GM04504 (cell line): Measurements from ENCODE around the gene SLC11A2.
"Not testable (repeated sequence)": the region's sequence is repeated elsewhere in the genome, so short reads cannot be mapped to it uniquely, and the experiment has no call there.

ENCODE experiments used
- DNase-seq: peaks from one replicate; pipeline ENCODE4 v3.0.0-alpha.2; 2012; ENCODE audit warnings: low read depth

SLC11A2 gene

GRCh38 chr12:51025338-51025835 lies 797 bp downstream of the SLC11A2 start:
- no peak for DNase-seq

DNA sequence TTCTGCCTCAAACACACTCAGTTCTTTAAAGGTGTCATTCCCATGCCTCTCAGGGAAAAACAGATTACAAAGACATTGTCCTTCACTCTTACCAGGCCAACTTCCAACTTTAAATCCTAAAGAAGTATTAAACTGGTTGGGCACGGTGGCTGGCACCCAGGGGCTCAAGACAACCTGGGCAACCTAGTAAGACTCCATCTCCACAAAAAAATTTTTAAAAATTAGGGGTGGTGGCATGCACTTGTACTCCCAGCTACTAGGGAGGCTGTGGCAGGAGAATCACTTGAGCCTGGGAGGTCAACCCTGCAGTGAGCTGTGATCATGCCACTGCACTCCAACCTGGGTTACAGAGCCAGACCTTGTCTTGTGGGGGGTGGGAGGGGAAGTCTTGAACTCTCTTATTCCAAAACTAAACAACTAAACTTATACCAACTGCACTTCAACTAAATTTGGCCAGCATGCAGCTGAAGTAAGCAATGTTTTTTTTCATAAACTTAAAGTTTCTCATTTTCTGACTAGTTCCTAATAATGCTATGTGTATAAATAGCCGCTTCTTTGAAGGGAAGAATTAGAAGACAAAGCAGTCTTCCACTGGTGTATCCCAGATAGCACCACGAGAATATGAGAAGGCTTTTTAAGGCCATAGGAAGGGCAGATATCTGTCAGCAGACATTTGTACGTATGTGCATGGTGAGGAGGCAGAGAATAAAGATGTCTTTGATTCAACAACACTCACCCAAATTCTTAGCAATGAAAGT lies 2.4 kb downstream of the SLC11A2 start:
- no peak for DNase-seq

DNA sequence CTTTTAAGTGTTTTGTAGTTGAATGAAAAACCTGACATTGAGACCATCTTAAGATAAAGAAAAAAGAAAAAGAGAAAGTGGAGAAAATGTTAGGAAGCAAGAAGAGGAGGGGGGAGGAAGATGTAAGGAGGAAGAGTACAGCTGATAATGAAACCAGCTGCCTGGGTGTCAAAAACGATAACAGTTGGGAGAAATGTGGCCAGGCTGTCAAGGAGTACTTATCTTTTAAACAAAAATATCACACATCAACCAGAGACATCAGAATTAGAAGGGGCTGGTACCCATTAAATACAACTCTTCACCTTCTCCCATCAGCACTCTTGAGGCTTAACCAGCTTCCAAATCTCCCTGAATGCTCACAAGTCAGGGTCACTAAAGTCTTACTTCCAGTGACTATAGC lies 4.5 kb downstream of the SLC11A2 start:
- no peak for DNase-seq

DNA sequence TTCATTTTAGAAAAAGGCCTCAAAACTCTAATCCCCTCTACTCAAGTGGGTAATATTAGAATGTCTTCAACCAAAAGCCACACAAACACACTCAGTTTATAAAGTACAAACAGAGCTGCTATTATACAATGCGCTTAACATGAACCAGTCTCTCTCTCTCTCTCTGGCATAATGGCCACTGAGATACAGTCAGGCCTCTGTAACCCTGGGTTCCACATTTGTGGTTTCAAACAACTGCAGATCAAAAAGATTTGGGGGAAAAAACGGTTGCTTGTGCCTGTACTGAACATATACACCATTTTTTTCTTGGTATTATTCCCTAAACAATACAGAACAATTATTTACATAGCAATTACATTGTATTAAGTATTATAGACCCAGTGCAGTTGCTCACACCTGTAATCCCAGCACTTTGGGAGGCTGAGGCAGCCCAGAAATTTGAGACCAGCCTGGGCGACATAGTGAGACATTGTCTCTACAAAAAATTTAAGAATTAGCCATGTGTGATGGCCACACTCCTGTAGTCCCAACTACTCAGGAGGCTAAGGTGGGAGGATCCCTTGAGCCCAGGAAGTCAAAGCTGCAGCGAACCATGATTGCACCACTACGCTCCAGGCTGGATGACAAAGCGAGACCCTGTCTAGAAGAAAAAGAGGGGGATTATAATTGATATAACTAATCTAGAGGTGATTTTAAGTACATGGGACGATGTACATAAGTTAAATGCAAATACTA lies 5.6 kb downstream of the SLC11A2 start:
- no peak for DNase-seq

DNA sequence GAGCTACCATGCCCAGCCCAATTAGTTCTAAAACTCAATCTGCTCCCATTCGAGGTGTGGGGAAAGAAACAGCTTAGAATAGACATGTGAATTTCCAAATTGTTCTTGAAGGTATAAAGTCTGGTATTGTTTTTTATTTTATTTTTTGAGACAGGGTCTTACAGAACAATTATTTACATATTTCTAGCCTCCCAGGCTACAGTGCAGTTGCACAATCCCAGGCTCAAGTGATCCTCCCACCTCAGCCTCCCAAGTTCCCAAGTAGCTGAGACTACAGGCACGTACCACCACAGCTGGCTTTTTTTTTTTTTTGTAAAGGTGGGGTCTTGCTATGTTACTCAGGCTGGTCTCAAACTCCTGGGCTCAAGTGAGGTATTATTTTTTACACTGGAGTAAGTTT lies 6.3 kb downstream of the SLC11A2 start:
- no peak for DNase-seq

DNA sequence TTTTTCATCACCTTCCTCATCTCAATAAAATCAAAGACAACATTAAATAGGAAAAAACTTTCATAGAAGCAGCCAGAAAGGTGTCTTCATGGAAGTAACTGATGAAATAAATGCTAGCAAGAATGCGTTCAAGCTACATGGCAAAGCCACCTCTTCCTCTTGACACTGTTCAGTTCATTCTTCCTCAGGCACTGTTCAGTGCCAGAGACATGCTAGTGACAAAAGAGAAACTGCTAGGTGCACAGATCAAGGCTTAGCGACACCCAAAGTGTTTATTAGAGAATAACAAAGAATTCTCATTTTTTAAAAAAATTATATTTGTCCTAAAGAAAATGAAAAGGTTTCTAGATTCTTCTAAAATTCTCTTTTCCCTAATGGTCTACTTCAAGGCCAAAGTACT lies 7.2 kb downstream of the SLC11A2 start:
- no peak for DNase-seq

GRCh38 chr12:51017452-51017851 lies 8.7 kb downstream of the SLC11A2 start:
- DNase-seq, result no peak

DNA sequence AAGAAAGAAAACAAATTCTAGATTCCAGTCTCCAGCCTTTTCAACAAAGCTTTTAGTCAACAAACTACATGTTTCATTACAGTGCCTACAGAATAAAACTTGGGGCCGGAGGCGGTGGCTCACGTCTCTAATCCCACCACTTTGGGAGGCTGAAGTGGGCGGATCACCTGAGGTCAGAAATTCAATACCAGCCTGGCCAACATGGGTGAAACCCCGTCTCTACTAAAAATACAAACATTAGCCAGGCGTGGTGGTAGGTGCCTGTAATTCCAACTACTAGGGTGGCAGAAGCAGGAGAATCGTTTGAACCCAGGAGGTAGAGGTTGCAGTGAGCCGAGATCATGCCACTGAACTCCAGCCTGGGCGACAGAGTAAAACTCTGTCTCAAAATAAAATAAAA lies 11.7 kb downstream of the SLC11A2 start:
- not testable (repeated sequence) for DNase-seq

DNA sequence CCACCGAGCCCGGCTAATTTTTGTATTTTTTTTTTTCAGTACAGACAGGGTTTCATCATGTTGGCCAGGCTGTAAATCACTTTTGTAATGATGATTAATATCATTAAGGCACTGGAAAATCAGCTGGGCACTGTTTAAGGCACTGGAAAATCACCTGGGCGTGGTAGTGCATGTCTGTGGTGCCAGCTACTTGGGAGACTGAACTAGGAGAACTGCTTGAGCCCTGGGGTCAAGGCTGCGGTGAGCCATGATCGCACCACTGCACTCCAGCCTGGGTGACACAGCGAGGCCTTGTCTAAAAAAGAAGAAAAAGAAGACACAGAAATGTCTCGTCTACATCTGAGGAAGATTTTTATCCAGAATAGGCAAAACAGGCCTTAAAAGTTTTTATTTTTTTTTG lies 12.7 kb downstream of the SLC11A2 start:
- no peak for DNase-seq

DNA sequence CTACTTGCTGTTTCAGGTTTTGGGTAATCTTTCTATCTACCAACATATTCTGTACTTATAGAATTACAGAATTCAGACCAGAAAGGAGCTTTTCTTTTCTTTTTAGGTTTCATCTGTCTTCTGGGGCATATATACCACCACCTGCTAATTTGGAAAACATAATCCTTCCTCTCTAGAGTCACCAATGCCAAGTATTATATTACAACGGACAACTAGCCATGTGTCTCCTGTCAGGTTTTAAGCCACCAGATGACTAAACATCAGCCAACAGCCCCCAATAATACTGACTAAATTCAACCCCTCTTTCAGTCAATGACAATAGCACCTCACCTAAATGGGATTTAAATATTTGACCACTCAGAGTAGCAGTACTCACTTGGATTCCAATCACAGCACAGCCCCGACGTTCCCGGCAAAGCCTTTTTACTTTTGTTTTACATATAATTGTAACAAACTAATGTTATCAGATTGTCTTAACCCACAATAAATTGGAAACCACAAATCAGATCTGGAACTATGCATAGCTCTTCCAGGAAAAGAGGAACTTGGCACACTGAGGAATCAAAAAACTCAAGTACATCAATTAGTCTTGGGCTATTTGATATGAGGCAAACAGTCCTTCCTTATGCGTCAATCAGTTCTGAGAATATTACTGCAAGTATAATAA lies 13.5 kb downstream of the SLC11A2 start:
- DNase-seq, result no peak

GRCh38 chr12:51011955-51012354 lies 14.2 kb downstream of the SLC11A2 start:
- DNase-seq, result no peak

DNA sequence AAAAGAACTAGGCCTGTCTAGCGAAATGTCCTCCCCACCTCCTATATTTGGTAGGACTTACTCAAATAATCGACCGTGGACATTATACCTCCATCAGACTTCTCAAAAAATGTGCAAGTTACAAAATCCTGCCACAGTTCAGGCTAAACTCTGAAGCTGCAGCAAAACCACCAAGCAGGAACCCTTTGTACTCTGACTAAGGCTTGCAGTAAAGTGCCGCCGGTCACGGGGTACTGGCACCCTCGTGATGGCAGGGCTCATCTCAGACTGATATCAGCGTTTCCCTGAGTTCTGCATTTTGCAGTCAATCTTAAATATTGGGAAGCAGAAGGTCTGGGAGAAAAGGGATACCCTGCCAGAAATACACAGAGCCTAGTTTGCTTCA lies 17.1 kb downstream of the SLC11A2 start:
- DNase-seq, result no peak

GRCh38 chr12:51008329-51009055 lies 17.7 kb downstream of the SLC11A2 start:
- no peak for DNase-seq

GRCh38 chr12:51005671-51006070 lies 20.5 kb downstream of the SLC11A2 start:
- no peak for DNase-seq

GRCh38 chr12:51005030-51005429 lies 21.2 kb downstream of the SLC11A2 start:
- no peak for DNase-seq

- no peak for DNase-seq
These were observed 21.7 kb downstream of the SLC11A2 start for GRCh38 chr12:51004504-51004903.

DNA sequence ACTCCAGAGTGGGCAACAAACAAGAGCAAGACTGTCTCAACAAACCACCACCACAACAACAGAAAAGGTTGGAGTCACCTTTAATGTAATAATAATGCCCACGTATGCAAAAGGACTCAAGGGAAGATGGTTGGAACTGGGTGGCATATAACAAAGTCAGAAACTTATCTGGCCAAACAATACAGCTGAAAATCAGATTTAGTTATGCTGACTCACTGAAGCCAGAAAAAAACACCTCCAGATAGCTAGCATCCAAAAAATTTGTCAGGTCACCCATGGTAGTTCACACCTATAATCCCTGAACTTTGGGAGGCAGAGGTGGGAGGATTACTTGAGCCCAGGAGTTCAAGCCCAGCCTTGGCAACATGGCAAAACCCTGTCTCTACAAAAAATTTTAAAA lies 24.4 kb downstream of the SLC11A2 start:
- DNase-seq, result no peak

DNA sequence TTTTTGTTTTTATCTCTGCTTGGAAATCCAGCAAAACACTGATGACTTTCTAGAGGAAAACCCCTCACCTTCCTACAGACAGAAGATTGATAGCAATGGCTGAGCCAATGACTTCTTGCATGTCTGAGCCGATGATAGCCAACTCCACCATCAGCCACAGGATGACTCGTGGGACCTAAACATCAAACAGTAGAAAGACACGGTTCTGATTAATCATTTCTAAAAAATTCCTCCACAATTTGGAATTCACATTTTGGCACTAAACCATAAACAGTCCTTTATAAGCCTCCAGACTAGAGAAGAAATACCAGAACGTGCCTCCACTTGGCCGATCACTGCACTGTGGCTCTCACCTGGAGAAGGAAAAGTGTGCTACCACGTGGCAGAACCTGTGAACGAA lies 25.9 kb downstream of the SLC11A2 start:
- DNase-seq, result no peak

GRCh38 chr12:50999093-50999492 lies 27.1 kb downstream of the SLC11A2 start:
- DNase-seq, result no peak

- no peak for DNase-seq
These were observed 33.4 kb downstream of the SLC11A2 start for GRCh38 chr12:50992819-50993218.

DNA sequence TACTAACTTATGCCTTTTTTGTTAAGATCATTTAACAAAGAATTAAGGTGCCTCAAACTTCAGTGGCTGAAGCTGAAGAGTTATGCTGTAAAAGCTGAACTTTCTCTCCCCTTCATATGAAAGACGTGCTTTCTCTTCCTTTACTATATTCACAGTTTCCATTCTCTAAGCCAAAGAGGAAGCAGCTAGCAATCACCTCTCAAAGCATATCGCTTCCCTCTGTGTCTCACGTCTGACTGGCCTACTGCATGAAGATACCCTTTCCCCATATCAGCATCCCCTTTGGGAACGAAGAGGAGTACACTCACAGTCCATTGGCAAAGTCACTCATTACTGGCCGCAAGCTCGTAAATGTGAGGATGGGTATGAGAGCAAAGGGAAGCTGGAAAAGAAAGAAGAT lies 34.9 kb downstream of the SLC11A2 start:
- DNase-seq, result no peak

GRCh38 chr12:50990791-50991190 lies 35.4 kb downstream of the SLC11A2 start:
- DNase-seq, result no peak
